ENCODE data around the gene GALNT3. TPM values are rescaled to one million over a fixed set of nuclear protein-coding genes. Genes with fewer than 3 reads are reported as not detected.

The GALNT3 gene
- total RNA-seq, 1 donor from 2014 or later = 27.8 TPM

- no peak overlapping the region for H3K27ac ChIP-seq
- no peaks in the 10 kb centered on the region for H3K36me3 ChIP-seq
- TF ChIP-seq, protein P1, sequence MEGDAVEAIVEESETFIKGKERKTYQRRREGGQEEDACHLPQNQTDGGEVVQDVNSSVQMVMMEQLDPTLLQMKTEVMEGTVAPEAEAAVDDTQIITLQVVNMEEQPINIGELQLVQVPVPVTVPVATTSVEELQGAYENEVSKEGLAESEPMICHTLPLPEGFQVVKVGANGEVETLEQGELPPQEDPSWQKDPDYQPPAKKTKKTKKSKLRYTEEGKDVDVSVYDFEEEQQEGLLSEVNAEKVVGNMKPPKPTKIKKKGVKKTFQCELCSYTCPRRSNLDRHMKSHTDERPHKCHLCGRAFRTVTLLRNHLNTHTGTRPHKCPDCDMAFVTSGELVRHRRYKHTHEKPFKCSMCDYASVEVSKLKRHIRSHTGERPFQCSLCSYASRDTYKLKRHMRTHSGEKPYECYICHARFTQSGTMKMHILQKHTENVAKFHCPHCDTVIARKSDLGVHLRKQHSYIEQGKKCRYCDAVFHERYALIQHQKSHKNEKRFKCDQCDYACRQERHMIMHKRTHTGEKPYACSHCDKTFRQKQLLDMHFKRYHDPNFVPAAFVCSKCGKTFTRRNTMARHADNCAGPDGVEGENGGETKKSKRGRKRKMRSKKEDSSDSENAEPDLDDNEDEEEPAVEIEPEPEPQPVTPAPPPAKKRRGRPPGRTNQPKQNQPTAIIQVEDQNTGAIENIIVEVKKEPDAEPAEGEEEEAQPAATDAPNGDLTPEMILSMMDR (IDR thresholded peaks at IDR 0.05) = no peak
- H3K9me3 ChIP-seq = no peaks in the 10 kb centered on the region
- intact Hi-C loops (cut with DNase I) = no loop called here
- H3K27me3 ChIP-seq (ENCODE audit: low read depth) = no peaks in the 10 kb centered on the region
- H3K4me3 ChIP-seq = no peak overlapping the region
- DNase-seq (no peak), ATAC-seq (no peak)
- H3K4me1 ChIP-seq = peaks cover 7% of the 10 kb centered on the region
Observed at GRCh38 chr2:165820296-165820695, 26.2 kb upstream of the GALNT3 start.

DNA sequence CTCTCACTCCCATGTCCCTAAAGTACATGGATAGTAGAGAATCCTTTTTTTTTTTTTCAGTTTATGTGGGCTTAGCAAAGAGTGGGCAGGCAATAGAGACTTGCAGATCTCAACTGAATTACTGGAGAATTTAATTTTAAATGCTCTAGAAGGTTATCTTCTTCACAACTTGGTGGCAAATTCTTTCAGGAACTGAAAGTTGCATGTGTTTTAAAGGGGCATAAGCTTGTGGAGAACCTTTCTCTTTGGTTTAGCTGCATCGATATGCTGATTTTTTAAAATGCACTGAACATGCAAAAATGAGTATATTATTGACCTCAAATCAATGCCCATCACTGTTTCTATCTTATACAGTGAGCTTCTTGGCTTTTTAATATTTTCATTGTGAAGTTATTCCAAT is 24.9 kb upstream of the GALNT3 start:
- Histone ChIP-seq H3K4me1 (no peaks in the 10 kb centered on the region), H3K27ac (no peak overlapping the region), H3K9me3 (no peaks in the 10 kb centered on the region), H3K27me3 (ENCODE audit: low read depth) (no peaks in the 10 kb centered on the region), H3K4me3 (no peak overlapping the region), H3K36me3 (no peaks in the 10 kb centered on the region)
- intact Hi-C loops (cut with DNase I) = no loop called here
- ATAC-seq (no peak), DNase-seq (no peak)
- TF ChIP-seq, protein P1 (IDR thresholded peaks at IDR 0.05) = no peak

DNA sequence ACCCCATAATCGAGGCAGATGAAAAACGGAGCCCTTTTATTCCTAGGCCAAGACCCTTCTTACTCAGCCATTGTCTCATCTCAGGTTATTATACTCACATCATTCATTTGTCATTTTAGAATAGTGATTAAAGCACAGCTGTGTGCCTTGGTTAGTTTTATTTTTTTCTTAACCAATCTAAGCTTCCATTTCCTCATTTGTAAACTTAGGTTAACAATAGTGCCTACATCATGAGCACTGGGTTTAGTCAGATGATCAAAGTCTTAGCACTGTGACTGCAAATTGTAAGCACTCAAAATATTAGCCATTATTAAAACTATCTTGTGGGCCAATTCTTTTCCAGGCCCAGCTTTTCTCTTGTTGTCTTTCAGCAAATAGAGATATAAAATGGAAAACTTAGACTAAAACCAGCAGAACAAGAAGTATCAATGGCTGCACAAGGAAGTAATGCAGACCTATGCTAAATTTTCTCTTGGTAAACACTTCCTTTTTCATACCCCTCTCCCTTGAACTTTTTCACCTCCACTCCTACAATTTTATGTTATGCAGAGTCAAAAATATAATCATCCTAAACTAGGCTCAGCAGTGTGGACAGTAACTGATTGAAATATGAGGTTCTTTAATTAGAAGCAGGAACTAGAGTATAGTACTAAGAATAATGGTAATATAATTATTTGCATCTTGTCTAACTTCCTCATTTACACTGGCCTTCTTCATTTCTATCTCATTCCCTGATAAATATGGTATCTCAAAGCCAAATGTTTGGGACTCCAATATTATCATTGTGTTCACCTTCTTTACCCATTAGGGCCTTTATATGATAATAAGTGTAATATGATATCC is 21.5 kb upstream of the GALNT3 start:
- TF ChIP-seq, protein P1 (IDR thresholded peaks at IDR 0.05) = no peak
- DNase-seq (no peak), ATAC-seq (no peak)
- Histone ChIP-seq H3K4me3 (no peak overlapping the region), H3K4me1 (no peaks in the 10 kb centered on the region), H3K27me3 (ENCODE audit: low read depth) (no peaks in the 10 kb centered on the region), H3K36me3 (no peaks in the 10 kb centered on the region), H3K27ac (no peak overlapping the region), H3K9me3 (no peaks in the 10 kb centered on the region)
- intact Hi-C loops (cut with DNase I) = no loop called here

DNA sequence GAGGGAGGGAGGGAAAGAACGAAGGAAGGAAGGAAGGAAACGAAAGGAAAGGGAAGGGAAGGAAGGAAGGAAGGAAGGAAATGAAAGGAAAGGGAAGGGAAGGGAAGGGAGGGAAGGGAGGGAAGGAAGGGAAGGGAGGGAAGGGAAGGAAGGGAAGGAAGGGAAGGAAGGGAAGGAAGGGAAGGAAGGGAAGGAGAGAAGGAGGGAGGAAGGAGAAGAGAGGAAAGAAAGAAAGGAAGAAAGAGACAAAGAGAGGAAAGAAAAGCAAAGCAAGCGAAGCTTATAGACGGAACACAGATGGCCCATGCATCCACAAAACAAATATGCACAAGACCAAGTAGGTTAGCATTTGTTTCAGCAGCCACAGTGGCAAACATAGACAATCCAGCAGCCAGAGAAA is 20.4 kb upstream of the GALNT3 start:
- DNase-seq = no peak
- TF ChIP-seq, protein P1 (IDR thresholded peaks at IDR 0.05) = no peak
- Histone ChIP-seq H3K4me3 (no peak overlapping the region), H3K36me3 (no peaks in the 10 kb centered on the region), H3K27me3 (ENCODE audit: low read depth) (no peaks in the 10 kb centered on the region), H3K9me3 (no peaks in the 10 kb centered on the region), H3K4me1 (no peaks in the 10 kb centered on the region), H3K27ac (no peak overlapping the region)
- ATAC-seq = no peak
- intact Hi-C loops (cut with DNase I) = no loop called here

DNA sequence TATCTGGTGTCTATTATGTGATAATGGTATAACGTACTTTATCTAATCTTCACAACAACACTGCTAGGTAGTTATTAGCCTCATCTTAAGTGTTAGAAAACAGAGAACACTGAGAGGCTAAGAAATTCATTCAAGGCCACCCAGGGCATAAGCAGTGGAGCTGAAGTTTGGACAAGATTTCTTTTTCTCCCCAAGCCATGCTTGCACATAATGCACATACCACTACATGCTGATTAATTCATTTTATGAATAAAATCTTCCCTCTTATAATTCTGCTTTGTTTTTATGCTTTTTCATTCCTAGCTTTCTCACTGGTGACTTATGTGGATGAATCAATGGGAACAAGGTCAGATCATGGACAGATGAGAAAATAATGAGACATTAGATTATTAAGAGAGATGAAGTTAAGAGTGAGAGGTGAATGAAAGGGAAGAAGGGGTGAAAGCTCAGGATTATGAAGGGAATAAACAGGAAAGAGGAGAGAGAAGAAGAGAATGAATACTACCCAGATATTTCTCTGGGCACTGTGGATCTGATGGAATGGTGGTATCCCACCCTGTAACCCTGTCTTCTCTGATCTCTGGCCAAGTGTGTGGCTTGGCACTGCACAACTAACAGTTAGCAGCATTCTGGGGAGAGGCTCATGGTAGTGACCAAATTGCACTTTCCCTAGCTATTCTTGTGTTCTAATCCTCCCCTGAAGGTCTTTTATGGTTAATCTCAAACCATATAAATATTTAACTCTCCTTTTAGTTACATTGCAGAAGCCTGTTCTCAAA is 17.7 kb upstream of the GALNT3 start:
- H3K9me3 ChIP-seq = no peaks in the 10 kb centered on the region
- H3K4me1 ChIP-seq = no peaks in the 10 kb centered on the region
- DNase-seq (no peak), ATAC-seq (no peak)
- intact Hi-C loops (cut with DNase I) = no loop called here
- no peak overlapping the region for H3K4me3 ChIP-seq
- H3K36me3 ChIP-seq = no peaks in the 10 kb centered on the region
- H3K27me3 ChIP-seq (ENCODE audit: low read depth) = no peaks in the 10 kb centered on the region
- no peak overlapping the region for H3K27ac ChIP-seq
- TF ChIP-seq, protein P1 (IDR thresholded peaks at IDR 0.05) = no peak

Data from lower lobe of right lung (tissue), 2 donors.